GM12872 (cell line): ENCODE measurements around the gene KCNG2.

Experiments
- CTCF ChIP-seq: IDR thresholded peaks from 3 replicates; pipeline ENCODE4 v1.5.1; 2011; ENCODE audit warnings: low read depth, mild to moderate bottlenecking, low read length, moderate library complexity; ENCODE audit not compliant: insufficient read depth

Gene KCNG2

GRCh38 chr18:79784071-79784913 lies 13.4 kb upstream of the KCNG2 start:
- no peak for TF ChIP-seq CTCF

DNA sequence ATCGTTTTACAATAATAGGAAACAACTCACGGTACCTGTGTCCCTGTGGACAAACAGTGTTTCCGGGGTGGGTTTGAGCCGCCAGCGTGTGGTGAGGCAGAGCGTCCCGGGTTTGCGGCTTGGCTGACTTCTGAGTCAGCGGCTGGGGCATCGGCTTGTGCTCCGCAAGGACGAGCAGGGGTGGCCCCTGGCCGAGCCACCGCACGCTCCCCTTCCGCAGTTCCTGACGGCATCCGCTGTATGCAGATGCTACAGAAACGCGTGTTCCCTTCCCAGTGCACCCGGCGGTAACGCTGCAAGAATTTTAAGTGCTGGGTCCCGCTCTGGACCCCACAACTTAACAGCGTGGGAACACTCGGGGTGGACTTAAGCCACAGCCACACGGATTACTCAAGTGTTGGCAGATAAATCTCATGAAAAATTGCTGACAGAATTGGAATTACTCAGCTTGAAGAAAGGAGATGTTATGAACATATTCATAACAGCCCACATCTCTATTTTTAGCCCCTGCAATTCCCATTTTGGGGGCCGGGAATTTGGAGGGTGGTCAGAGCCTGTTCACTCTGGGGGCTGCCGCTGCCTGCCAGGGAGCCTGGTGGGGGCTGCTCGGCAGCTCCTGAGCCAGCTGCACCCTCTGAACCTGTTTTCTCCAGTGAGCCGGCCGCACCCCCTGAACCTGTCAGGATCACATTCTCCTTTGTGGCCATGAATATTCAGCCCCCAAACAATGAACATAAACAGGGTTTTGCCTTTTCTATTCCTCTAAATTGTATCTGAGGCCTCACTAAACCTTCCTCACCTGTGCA lies 12.6 kb upstream of the KCNG2 start:
- TF ChIP-seq CTCF = no peak

- TF ChIP-seq CTCF = no peak
Observed at GRCh38 chr18:79785831-79786230, 11.9 kb upstream of the KCNG2 start.

DNA sequence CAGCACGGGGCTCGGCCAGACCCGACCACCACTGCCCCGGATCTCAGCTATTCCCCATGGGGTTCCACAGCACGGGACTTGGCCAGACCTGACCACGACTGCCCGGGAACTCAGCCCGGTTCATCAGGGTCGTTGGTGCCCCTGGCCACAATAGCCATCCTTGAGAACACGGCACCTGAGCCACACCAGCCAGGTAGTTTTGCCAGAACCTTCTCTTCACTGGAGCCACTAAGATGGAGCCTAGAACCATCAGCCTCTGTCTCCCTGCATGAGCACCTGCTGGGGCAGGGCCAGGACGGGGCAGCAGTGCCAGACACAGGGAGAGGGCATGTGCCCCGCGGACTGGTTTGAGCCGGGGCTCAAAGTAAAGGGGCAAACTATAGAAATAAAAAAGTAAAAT lies 11.4 kb upstream of the KCNG2 start:
- no peak for TF ChIP-seq CTCF

- TF ChIP-seq CTCF = no peak
Observed at GRCh38 chr18:79786786-79787526, 10.8 kb upstream of the KCNG2 start.

DNA sequence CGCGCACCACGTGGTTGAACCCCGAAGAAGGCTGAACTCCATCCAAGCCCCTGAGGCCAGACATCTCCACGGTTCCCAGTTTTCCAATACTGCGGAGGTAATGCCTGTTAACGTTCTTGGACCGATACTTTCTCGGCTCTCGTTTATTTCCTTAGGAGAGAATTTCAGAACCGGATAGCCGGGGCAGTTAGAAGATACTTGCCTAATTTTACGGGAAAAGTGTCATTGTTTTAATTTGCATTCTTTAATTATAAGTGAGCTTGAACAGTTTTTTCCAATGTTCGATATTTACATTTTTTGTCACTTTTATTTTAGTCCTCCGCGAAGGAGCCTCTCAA lies 10.2 kb upstream of the KCNG2 start:
- no peak for TF ChIP-seq CTCF
